DMS53 treated with DMSO at 0.1 percent for 48 hours (cell line): ENCODE results near the gene KRTAP10-4.
"Not testable (repeated sequence)": the region's sequence is repeated elsewhere in the genome, so short reads cannot be mapped to it uniquely, and the experiment has no call there.

Experiments
- DNase-seq: peaks from one replicate; lab custom pipeline; 2025; ENCODE audit not compliant: unreplicated experiment; lab: John Stamatoyannopoulos, UW

KRTAP10-4 gene

DNA sequence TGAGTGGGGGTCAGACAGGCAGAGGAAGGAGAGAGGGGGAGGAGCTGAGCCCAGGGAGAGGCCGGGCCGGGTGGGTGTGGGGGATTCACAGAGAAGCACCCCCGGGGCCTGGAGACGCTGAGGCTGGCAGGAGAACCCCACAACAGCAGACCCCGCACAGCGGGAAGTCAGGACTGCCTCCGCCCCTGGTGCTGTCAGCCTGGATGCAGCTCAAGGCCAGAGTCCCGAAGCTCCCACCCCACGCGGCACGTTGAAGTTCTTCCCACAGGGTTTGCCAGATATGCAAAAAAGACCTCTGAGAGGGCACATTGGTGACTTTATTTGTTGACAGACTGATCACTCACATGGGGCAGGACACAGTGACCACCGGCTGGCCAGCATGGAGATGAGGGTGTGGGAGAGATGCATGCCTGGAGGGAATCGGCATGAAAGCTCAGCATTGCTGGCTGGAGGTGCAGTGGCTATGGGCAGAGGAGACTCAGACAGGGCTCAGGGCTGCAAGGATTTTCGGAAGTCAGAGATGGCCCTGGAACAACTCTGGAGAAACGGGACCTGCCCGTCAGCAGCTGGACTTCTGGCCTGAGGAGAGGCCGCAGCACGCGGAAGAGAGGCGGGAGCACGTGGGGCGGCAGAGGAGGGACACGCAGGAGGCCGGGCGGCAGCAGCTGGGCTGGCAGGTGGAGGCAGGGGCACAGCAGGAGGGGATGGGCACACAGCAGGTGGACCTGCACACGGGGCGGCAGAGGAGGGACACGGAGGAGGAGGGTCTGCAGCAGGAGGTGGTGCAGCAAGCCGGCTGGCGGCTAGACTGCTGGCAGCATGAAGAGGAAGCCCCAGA is 15.8 kb upstream of the KRTAP10-4 start:
- DNase-seq = no peak

DNA sequence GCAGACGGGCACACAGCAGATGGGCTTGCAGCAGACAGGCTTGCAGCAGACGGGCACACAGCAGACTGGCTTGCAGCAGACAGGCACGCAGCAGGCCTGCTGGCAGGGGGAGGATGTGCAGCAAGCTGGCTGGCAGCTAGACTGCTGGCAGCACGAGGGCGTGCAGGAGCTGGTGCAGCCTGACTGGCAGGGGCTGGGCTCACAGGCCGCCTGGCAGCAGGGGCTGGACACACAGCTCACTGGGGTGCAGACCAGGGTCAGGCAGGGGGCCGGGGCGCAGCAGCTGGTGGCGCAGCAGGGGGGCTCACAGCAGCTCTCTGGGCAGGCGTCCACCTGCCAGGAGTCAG is 15.2 kb upstream of the KRTAP10-4 start:
- DNase-seq = not testable (repeated sequence)

DNA sequence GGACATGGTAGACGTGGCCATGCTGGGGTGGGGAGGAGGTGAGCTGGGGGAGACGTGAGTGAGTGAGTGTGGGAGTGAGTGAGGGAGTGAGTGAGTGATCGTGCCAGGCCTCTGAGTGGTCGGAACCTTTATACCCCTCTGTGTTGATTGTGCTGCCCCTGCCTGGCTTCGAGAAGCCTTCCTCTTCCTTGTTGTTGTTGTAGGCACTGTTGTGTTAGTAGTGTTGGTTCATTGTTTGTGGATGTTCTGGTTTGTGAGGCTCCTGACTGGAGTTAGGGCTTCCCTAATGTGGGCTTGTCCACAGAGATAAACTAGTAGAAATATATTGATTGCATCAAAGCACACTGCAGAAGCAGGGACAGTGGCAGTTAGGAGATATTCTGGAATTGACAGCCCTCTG is 14.8 kb upstream of the KRTAP10-4 start, which contains the start of gene KRTAP10-3:
KRTAP10-3 (minus strand) TSS at position 101 of the 400 bp plus-strand sequence; CDS start at position 21, 80 bp downstream.
- DNase-seq = no peak

DNA sequence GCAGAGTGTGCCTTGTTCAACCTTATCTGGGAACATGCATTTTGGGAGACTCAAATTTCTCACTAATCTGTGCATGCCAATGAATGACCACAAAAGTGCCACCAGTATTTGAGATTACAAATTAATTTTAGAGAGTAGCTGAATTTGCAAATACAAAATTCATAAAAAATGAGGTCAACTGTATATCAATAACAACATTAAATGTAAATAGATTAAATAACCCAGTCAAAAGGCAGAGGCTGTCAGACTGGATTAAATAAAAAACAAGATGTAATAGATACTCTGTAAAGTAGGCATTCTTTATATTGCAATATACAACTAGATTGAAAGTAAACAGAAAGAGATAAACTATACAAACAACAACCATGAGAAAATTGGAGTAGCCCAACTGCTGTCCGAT is 9.4 kb upstream of the KRTAP10-4 start:
- DNase-seq = no peak

DNA sequence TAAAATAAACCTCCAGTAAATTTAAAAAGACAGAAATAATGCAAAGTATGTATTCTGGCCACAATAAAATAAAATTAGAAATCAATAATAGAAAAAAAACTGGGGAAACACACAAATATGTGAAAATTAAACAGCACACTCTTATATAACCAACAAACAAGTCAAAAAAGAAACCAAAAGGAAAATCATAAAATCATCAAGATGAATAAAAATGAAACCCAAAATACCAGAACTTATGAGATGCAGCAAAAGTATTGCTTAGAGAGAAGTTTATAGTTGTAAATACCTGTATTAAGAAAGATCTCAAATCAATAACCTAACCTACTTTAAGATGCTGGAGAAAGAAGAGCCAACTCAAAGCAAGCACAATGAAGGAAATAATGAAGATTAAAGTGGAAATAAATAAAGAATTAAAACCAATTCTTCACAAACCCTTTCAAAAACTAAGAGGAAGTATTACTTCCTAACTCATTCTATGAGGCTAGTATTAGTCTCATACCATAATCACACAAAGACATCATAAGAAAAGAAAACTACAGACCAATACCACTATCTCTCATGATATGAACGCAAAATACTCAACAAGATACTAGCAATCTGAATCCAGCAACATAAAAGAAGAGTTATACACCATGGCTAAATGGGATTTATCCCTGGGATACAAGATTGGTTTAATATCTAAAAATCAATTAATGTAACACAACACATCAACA is 8.5 kb upstream of the KRTAP10-4 start:
- DNase-seq = no peak

DNA sequence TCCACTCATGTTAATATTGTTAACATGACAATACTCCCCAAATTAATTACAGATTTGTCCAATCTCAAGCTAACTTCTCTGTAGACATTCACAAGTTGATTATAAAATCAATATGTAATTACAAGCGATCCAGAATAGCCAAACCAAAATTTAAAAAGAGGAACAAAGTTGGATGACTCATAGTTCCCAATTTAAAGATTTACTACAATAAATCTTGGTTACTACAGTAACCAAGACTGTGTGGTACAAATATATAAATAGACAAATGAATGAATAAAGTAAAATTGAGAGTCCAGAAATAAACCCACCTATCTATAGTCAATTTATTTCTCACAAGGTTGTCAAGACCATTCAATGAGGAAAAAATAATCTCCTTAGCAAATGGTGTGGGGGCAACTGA is 7.1 kb upstream of the KRTAP10-4 start:
- no peak for DNase-seq

DNA sequence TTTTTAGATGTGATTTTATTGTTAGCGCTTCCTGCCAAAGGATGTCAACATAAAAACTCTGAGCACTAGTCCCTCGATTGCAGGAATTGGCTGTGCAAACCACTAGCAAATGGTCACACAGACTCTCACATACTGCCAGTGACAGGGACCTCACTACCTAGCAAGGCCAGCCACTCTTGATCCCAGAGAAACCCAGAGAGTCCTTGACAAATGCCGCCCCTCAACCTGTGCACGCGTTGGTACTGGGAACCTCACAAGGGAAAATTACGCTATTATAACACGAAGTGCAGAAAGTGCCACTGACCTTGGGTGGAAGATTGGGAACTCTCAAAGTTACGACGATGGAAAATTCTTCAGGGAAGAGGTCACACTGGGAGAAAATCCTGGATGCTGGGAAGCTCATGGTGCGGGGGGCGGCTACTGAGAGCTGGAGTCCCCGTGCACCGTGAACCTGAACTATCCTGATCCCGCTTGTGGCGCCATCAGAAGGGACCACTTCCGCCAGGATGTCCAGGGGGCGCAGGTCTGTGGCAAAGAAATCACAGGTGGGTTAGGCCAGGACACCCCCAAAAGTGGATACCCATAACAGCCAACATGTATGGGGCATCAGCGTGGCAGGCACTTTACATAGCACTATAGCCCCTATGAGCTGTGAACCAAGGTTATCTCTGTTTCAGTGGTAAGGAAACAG is 5.9 kb upstream of the KRTAP10-4 start:
- no peak for DNase-seq

DNA sequence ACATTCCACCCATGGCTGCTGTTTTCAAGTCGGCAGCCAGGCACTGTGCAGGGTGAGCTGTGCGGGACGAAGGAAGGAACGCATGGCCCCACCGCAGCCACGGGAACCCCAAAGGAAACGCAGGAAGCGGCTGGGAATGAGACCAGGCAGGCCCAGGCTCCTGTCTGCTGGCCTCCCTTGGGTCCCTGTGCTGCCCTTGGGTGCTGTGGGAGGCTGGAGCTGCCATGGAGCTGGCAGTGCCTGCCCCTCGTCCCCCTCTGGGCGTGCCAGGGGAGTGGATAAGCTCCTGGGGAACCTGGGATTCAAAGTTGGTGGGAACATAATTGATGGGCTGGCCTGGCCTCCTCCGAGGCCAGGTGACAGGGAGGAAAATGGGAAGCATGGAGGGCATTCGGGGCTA is 5.3 kb upstream of the KRTAP10-4 start:
- DNase-seq = no peak

DNA sequence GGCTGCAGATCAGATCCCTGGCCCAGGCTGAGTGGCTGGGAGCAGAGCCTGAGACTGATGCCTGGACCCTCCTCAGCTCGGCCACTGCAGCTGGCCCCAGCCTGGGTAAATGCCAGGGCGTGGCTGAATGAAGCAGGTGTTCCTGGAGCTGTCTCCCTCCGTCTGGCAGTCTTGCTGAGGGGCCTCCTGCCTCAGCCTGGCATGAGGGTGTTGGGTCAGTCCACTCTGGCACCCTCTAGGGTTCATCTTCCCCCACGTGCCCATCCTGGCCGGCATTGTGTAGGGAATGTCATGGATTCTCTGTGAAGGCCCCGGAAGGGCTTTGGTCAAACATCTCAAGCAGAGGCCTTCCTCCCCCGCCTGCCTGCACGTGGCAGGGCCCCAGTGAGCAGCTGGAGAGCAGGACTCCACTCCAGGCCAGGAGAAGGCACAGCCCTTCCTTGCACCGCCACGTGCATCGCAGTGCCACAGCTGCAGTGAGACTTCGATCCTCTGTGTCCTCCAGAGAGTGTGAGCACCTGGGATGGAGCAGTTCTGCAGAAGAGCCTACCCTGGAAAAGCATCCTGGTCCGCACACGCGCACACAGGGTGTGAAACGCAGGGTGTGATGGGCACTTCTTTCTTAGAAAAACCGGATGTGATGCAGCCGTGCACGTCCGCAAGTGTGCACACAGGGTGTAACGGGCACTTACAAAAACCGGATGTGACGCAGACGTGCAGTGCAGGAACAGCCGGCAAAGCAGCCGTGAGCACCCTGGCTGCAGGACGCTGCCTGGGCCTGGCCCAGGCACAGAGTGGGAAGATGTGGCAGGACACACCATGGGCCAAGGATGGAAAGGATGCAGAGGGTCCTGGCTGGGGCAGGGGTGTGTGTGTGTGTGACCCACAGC is 4.6 kb upstream of the KRTAP10-4 start:
- DNase-seq = no peak

DNA sequence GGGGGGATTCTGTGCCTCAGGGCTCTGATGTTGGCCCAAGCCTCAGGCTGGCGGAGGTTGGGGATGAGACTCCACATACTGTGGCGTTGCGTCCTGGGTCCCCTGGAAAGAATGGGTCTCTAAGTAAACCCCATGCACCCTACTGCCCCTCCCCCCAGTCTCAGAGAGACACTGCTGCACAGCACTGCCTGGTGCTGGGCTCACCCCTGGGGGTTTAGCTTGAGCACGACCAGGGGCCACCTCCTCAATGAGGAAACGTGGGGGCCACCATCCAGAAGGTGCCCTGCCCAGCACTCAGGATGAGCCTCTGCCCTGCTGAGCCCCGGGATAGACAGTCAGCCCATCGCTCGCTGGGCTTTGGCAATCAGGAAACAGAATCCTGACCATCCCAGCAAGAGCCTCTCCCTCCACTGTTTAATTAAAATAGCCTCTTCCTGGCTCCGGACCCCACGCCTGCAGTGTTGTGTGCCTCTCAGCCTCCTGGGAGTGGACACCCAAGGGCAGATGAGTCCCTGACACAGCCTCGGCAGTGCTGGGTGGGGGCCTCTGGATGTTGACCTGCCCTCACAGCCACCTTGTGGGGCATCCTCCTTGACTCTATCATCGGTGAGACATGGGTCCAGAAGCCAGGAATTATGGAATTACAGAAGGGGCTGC is 3.5 kb upstream of the KRTAP10-4 start:
- no peak for DNase-seq

DNA sequence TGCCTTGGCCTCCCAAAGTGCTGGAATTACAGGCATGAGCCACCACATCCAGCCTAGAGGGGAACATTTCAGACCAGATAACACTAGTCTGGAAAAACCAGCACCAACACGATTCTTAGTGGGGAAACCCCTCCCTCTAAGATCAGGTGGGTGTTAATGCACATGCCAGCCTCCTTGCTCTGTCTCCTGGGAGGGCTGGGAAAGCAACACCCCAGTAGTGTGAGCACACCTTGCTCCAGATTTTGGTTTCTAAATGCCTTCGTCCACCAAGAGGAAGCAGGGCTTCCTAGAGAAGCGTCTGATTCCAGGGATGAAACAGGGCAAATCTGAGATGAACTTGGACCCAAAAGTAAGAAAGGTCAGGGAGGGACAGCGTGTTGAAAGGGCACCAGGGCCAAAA is 2.2 kb upstream of the KRTAP10-4 start:
- DNase-seq = no peak

DNA sequence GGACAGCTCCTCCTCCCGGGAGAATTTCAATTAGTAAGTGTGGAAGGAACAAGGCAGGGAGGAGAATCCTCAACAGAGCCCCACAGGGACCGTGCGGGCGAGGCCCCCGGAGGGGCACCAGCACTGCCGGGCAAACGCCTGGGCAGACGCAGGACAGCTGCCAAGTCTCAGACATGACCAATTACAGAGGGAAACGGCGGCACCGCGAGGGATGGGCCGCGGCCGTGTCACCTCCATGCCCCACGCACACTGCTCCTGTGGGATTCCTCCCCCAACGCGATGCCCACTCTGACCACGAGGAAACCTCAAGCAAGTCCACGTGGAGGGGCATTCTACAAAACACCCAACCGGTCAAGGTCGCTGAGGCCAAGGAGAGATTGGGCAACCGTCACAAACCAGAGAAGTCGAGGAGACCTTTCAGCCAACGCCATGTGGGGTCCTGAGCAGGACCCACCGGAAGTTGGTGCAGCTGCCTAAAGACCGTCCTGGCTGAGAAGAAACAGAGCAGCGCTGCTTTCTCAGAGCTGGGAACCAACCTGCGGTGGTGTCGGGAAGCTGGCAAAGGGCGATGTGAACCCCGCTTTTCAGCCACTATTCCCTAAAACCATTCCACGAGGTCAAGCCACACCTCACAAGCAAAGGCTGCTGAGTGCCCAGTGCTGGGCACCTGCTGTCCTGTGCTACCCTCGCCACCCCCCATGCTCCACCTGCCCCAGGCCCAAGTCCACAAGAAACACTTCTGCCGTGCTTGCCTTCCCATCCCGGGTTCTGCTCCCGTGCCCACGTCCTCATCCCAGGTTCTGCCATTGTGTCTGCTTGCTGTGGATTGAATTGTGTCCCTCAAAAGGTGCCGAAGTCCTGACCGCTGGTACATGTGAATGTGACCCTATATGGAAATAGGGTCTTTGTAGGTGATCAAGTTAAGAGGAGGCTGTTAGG is 1.4 kb upstream of the KRTAP10-4 start:
- DNase-seq = no peak

DNA sequence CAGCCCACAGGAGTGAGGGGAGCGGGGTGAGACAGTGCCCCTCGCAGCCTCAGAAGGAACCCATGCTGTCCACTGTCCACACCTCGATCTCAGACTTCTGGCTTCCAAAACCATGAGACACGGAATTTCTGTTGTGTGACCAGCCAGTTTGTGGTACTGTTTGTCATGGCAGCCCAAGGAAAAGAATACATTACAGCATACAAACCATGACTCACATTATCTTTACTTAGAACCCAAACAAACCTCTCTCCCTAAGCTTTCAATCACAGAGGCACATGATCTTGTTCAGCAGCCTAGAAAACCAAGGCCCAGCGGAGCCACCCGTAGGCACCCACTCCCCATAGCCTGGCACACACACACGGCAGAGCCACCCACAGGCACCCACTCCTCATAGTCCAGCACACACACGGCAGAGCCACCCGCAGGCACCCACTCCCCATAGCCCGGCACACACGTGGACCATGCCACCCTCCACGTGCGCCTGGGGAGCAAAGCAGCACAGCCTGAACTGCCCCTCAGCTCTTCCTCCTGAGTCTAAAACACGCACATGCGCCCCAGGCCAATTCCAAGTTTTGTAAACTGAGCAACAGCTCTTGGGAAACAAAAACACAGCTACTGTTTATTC is 458 bp upstream of the KRTAP10-4 start:
- peak; percentile 17 for DNase-seq

DNA sequence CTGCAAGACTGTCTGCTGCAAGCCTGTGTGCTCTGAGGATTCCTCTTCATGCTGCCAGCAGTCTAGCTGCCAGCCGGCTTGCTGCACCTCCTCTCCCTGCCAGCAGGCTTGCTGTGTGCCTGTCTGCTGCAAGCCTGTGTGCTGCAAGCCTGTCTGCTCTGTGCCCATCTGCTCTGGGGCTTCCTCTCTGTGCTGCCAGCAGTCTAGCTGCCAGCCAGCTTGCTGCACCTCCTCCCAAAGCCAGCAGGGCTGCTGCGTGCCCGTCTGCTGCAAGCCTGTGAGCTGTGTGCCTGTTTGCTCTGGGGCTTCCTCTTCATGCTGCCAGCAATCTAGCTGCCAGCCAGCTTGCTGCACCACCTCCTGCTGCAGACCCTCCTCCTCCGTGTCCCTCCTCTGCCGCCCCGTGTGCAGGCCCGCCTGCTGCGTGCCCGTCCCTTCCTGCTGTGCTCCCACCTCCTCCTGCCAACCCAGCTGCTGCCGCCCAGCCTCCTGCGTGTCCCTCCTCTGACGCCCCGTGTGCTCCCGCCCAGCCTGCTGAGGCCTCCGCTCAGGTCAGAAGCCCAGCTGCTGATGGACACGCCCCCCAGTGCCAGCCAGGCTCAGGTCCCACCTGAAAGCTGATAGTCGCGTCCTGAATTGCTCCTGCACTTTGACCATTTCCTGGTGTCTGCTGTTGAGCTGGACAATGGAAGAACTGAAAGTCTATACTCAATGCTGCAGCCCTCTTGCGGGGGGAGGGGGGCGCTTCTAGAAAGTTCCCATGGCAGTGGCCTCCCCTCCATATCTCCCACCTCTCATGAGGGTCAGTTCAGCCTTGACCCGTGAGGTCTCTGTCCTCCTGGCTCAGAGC is 1.2 kb downstream of the KRTAP10-4 start:
- DNase-seq = peak; percentile 48

DNA sequence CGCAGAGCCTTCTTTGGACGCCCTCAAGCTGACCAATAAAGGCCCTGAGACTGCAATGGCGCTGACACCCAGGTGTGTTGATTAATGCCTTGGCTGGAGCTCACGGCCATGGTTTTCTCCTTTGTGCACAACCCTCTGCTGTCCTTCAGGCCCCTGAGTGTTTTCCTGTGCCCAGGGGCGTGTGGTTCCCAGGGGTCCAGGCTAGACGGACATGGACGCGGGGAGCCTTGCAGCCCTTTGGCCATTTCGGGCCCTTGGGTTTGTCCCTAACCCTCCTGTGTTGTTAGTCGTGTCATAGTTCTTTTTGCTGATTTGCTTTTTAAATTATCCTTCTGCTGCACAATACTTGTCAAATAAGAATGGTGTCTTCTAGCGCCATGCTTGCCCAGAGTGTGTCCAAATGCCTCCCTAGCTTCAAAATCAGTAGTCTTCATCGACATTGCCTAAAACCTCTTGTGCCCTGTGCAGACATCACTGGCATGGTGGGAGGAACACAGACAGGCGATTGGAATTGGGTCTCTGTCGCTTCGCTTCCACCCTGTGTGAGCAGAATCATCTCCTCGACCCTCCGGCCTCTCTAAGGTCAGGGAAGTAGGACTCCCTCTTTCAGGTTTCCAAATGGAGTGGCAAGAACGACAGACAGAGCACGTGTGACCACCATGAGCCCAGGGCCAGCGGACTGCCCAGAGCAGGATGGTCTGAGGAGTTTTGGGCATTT is 1.9 kb downstream of the KRTAP10-4 start:
- DNase-seq = no peak

DNA sequence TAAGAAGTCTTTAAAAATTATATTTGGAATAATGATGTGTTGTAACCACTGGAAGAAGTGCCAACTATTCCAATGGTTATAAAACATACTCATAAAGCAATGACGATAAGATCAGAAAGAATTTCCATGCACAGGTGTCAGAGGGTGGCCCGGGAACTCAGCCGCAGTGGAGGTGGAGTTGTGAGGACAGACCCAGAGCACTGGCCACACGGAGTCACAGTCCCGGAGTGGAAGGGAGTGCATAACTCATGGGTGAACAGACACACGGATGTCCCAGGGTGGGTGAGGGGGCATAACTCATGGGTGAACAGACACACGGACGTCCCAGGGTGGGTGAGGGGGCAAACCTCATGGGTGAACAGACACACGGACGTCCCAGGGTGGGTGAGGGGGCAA is 2.5 kb downstream of the KRTAP10-4 start:
- DNase-seq = no peak

DNA sequence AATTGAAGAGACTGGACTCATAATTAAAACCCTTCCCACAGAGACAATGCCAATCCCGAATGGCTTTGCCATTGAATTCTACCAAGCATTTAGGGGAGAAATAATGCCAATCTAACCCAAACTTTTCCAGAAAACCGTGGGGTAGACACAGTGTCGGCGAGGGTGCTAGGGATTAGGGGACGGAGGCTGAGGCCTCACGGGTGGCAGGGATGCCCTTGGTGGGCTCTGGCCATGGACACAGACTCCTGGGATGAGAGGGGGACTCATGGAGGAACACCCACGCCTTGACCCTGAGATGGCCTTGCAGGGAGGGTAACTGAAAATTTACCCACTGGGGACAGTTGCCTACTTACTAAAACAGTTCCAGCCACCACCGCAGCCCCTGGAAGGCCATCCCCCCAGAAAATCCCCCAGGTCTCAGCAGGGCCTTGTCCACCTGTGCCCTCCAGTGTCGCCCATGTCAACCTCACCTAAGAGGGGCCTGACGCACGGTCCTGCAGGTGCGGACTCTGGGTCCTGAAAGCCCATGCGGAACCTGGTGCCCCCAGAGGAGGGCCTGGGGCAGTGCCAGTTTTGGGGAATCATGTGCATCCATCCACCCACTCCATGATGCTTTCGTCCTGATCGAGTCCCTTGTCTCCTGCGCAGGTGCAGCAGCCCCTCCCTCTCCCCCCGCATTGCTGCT is 5.0 kb downstream of the KRTAP10-4 start:
- no peak for DNase-seq
